HepG2 (cell line): ENCODE data around the gene FAF2. TPM values are rescaled to one million over a fixed set of nuclear protein-coding genes. Genes with fewer than 3 reads are reported as not detected.
A peak's percentile ranks its signal among the peaks of the same experiment; 100 is the strongest.

Source experiments
- ATAC-seq: fragments of 200-7000 bp; cut with Tn5 transposase; 3 replicates; pipeline ENCODE4 v1.9.1; 2020; ENCODE audit warnings: mild to moderate bottlenecking, moderate library complexity
- BruUV-seq: library from RNA; stranded (reverse); fragments of 400-500 nt; replicated peaks from 2 replicates; lab custom pipeline; 2021; lab: Mats Ljungman, UMichigan
- CTCF ChIA-PET: fragments of 300-600 bp; formaldehyde crosslinking; extraction: SDS; loops from one replicate; lab custom pipeline; 2021; ENCODE audit warnings: low total read pairs, inconsistent platforms, low intra/inter-chr PET ratio; lab: Yijun Ruan, JAX
- POLR2A ChIA-PET: fragments of 350-600 bp; sonication (Branson Sonifier 250); formaldehyde crosslinking; loops from one replicate; lab custom pipeline; 2020; ENCODE audit warnings: antibody characterized with exemption, inconsistent platforms; lab: Yijun Ruan, JAX
- DNase-seq: peaks from one replicate; pipeline ENCODE4 v3.0.0-alpha.2; 2015; ENCODE audit warnings: low spot score
- FAIRE-seq: peaks from 3 replicates; lab custom pipeline; 2011; peaks lifted over from hg19 to GRCh38; lab: Jason Lieb, UNC
- H2AFZ ChIP-seq: one replicate; pipeline ENCODE4 v1.6.1; 2011; ENCODE audit warnings: low read length, inconsistent platforms
- H3K27ac ChIP-seq: fragments of 300-600 bp; 3 replicates; pipeline ENCODE4 v1.8.0; 2011; ENCODE audit warnings: mixed run types, mild to moderate bottlenecking, mixed read lengths, low read length, inconsistent platforms; ENCODE audit not compliant: insufficient read depth; ENCODE audit errors: extremely low read length
- H3K27me3 ChIP-seq, 2 experiments: fragments of 200-600 bp in 1 of 2; 2 replicates in 1 of 2; 3 replicates in 1 of 2; pipeline versions ENCODE4 v1.6.0 to v1.8.0; 2011; ENCODE audit warnings: low read length in 2 of 2, mild to moderate bottlenecking in 2 of 2, moderate library complexity in 2 of 2, inconsistent platforms in 1 of 2; ENCODE audit not compliant: insufficient read depth in 2 of 2, control insufficient read depth in 1 of 2
- H3K36me3 ChIP-seq, 2 experiments: fragments of 200-600 bp in 1 of 2; replicated peaks in 1 of 2; 2 replicates in 1 of 2; 3 replicates in 1 of 2; pipeline versions ENCODE4 v1.5.1 to v1.8.0; 2011; ENCODE audit warnings: low read length in 2 of 2, inconsistent platforms in 1 of 2; ENCODE audit not compliant: insufficient read depth in 2 of 2, control insufficient read depth in 1 of 2
- H3K4me1 ChIP-seq: 2 replicates; pipeline ENCODE4 v1.5.1; 2012; ENCODE audit warnings: low read length, inconsistent platforms; ENCODE audit not compliant: insufficient read depth
- H3K4me2 ChIP-seq: 2 replicates; pipeline ENCODE4 v1.6.0; 2011; ENCODE audit warnings: low read depth, low read length, inconsistent platforms
- H3K4me3 ChIP-seq, 3 experiments: fragments of 200-600 bp in 1 of 3; sonication (generic), shearing (Covaris generic) in 1 of 3; replicated peaks in 1 of 3; 2 replicates each; pipeline ENCODE4 v1.5.1; 2011 to 2016; ENCODE audit warnings: low read length in 3 of 3, inconsistent platforms in 2 of 3, low read depth in 2 of 3, mild to moderate bottlenecking in 2 of 3, control low read depth in 1 of 3, mixed read lengths in 1 of 3; ENCODE audit not compliant: insufficient read depth in 1 of 3
- H3K79me2 ChIP-seq: one replicate; pipeline ENCODE4 v1.6.1; 2011; ENCODE audit warnings: low read length, inconsistent platforms; ENCODE audit not compliant: insufficient read depth
- H3K9ac ChIP-seq: 2 replicates; pipeline ENCODE4 v1.6.0; 2011; ENCODE audit warnings: mild to moderate bottlenecking, low read depth, low read length, inconsistent platforms; ENCODE audit not compliant: insufficient read depth
- H3K9me3 ChIP-seq: 2 replicates; pipeline ENCODE4 v1.5.1; 2012; ENCODE audit warnings: mild to moderate bottlenecking, low read length
- H4K20me1 ChIP-seq: 2 replicates; pipeline ENCODE4 v1.6.0; 2011; ENCODE audit warnings: inconsistent platforms, mild to moderate bottlenecking, low read length, moderate library complexity; ENCODE audit not compliant: insufficient read depth
- CBFB ChIP-seq: sonication (generic); formaldehyde crosslinking; IDR thresholded peaks from 2 replicates; pipeline ENCODE4 v1.4.0; 2020; ENCODE audit warnings: missing genetic modification reagents
- DRAP1 ChIP-seq: IDR thresholded peaks from 2 replicates; pipeline ENCODE4 v1.6.1; 2016; ENCODE audit warnings: missing genetic modification reagents, missing compliant biosample characterization
- KDM2A ChIP-seq: sonication (generic); formaldehyde crosslinking; IDR thresholded peaks from 2 replicates; pipeline ENCODE4 v1.4.0; 2020; ENCODE audit warnings: low read depth, missing genetic modification reagents, borderline replicate concordance
- PATZ1 ChIP-seq: sonication (generic); formaldehyde crosslinking; IDR thresholded peaks from 2 replicates; pipeline ENCODE4 v1.4.0; 2020; ENCODE audit warnings: missing genetic modification reagents
- REXO4 ChIP-seq: sonication (generic); formaldehyde crosslinking; IDR thresholded peaks from 2 replicates; pipeline ENCODE4 v1.8.0; 2022; ENCODE audit warnings: missing genetic modification reagents, mild to moderate bottlenecking, borderline replicate concordance
- RFXAP ChIP-seq: sonication (generic); formaldehyde crosslinking; IDR thresholded peaks from 2 replicates; pipeline ENCODE4 v1.4.0; 2020; ENCODE audit warnings: missing genetic modification reagents, borderline replicate concordance
- SP2 ChIP-seq: sonication (generic); formaldehyde crosslinking; IDR thresholded peaks from 2 replicates; pipeline ENCODE4 v1.5.1; 2020; ENCODE audit warnings: mild to moderate bottlenecking, missing genetic modification reagents
- TBP ChIP-seq: sonication (generic); formaldehyde crosslinking; IDR thresholded peaks from 2 replicates; pipeline ENCODE4 v1.5.0; 2020; ENCODE audit warnings: missing genetic modification reagents
- TP53 ChIP-seq: sonication (generic); formaldehyde crosslinking; conservative IDR thresholded peaks from 2 replicates; pipeline ENCODE4 v1.4.0; 2020; ENCODE audit warnings: missing genetic modification reagents
- ZBTB14 ChIP-seq: sonication (generic); formaldehyde crosslinking; IDR thresholded peaks from 2 replicates; pipeline ENCODE4 v1.4.0; 2020; ENCODE audit warnings: missing genetic modification reagents
- ZFP36L1 ChIP-seq: sonication (generic); formaldehyde crosslinking; IDR thresholded peaks from 2 replicates; pipeline ENCODE4 v1.8.0; 2022; ENCODE audit warnings: mild to moderate bottlenecking, missing genetic modification reagents, moderate library complexity
- ZNF124 ChIP-seq: sonication (generic); formaldehyde crosslinking; IDR thresholded peaks from 2 replicates; pipeline ENCODE4 v1.4.0; 2020; ENCODE audit warnings: missing genetic modification reagents
- ZNF629 ChIP-seq: sonication (generic); formaldehyde crosslinking; conservative IDR thresholded peaks from 2 replicates; pipeline ENCODE4 v1.5.0; 2020; ENCODE audit warnings: missing genetic modification reagents
- ZNF768 ChIP-seq: sonication (generic); formaldehyde crosslinking; IDR thresholded peaks from 2 replicates; pipeline ENCODE4 v1.4.0; 2020; ENCODE audit warnings: missing genetic modification reagents
- WGBS: methylation state at CpG from one replicate; pipeline ENCODE4 v1.1.6; 2017; ENCODE audit warnings: low lambda C conversion rate; 5-methylcytosine and 5-hydroxymethylcytosine counted together
- in situ Hi-C: cut with HindIII; loops from 2 replicates; pipeline ENCODE4 v1.10.0; 2017; ENCODE audit warnings: low pct_unique_long_range_greater_than_20kb; ENCODE audit not compliant: extremely low pct_ligation_motif_present
- intact Hi-C: fragments of 100-400 bp; cut with micrococcal nuclease; formaldehyde crosslinking; loops from one replicate; pipeline ENCODE4 v1.10.0; 2022; ENCODE audit not compliant: unreplicated experiment
- polyA plus RNA-seq, 8 experiments: library from polyadenylated mRNA; depleted of rRNA in 3 of 8; stranded (reverse) in 7 of 8; unstranded in 1 of 8; fragments of >200 nt; fragmentation: Illumina TruSeq in 4 of 8; extraction: Trizol in 4 of 8; gene quantifications; 2 replicates each; pipeline versions ENCODE4 v1.2.1 to v1.2.3, GENCODE V29; 2011 to 2016; ENCODE audit warnings: low read depth in 4 of 8, missing spikeins in 1 of 8, mixed read lengths in 1 of 8; ENCODE audit not compliant: insufficient read depth in 1 of 8
- total RNA-seq, 5 experiments: library from RNA; depleted of rRNA; stranded (reverse); fragments of >200 nt; fragmentation: Illumina TruSeq; extraction: Trizol; gene quantifications; 2 replicates each; pipeline ENCODE4 v1.2.3, GENCODE V29; 2016; ENCODE audit warnings: low read depth in 1 of 5
- TF ChIP-seq, protein P1 (sequence below): sonication (generic); formaldehyde crosslinking; IDR thresholded peaks from 2 replicates; pipeline ENCODE4 v1.4.0; 2020; ENCODE audit warnings: missing genetic modification reagents, mild to moderate bottlenecking, borderline replicate concordance
- TF ChIP-seq, protein P2 (sequence below): sonication (generic); formaldehyde crosslinking; IDR thresholded peaks from 2 replicates; pipeline ENCODE4 v1.5.1; 2020; ENCODE audit warnings: mild to moderate bottlenecking, moderate library complexity, missing genetic modification reagents

Gene FAF2
- total and polyA plus RNA-seq, 2 of the 13 experiments (the other 11 are each of a cell fraction or from before 2014, with no cell fraction given) = 27.8 to 34.3 TPM

DNA sequence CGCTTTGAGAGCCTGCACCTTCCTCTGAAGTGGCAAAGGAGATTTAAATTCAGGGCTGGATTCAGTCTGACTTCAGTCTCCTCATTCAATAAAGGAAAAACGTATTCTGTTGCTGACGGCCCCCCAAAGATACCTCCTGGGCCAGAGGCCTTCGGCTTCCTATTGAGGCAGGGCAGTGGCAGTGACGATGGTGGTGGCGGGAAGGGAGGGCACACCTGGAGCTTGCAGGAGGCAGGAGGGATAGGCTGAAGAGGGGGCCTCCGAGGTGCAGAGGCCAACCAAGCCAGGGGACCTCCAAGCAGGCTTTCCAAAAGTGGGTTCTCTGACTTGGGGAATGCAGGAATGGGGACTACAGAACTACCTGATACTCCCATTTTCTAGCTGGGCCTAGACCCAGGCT is 73.1 kb downstream of the FAF2 start:
- H3K9ac ChIP-seq = no peak overlapping the region
- peaks cover 0 to 8% of the 10 kb centered on the region in 2 experiments; a peak in 2 of 5 replicates for H3K27me3 ChIP-seq
- H3K4me2 ChIP-seq = peak overlapping the region; percentile 50; the same call in 1 of the 2 replicates
- H3K27ac ChIP-seq = no peak overlapping the region
- peak; percentile 16 for ATAC-seq
- H3K36me3 ChIP-seq = no peaks in the 10 kb centered on the region
- BruUV-seq = no TSS peak
- no peaks in the 10 kb centered on the region for H3K9me3 ChIP-seq
- intact Hi-C loops = no loop called here
- ChIA-PET CTCF (no interaction called here), POLR2A (interaction anchor here (1.1 to 1.5 kb wide), 2 partner anchors 16 to 126 kb away, joined by 3 read pairs; partner anchors contain the start of genes RNF44 and TSPAN17)
- H4K20me1 ChIP-seq = no peaks in the 10 kb centered on the region
- H3K4me3 ChIP-seq = no peak overlapping the region
- in situ Hi-C loops = no loop called here
- TF ChIP-seq, protein P1, sequence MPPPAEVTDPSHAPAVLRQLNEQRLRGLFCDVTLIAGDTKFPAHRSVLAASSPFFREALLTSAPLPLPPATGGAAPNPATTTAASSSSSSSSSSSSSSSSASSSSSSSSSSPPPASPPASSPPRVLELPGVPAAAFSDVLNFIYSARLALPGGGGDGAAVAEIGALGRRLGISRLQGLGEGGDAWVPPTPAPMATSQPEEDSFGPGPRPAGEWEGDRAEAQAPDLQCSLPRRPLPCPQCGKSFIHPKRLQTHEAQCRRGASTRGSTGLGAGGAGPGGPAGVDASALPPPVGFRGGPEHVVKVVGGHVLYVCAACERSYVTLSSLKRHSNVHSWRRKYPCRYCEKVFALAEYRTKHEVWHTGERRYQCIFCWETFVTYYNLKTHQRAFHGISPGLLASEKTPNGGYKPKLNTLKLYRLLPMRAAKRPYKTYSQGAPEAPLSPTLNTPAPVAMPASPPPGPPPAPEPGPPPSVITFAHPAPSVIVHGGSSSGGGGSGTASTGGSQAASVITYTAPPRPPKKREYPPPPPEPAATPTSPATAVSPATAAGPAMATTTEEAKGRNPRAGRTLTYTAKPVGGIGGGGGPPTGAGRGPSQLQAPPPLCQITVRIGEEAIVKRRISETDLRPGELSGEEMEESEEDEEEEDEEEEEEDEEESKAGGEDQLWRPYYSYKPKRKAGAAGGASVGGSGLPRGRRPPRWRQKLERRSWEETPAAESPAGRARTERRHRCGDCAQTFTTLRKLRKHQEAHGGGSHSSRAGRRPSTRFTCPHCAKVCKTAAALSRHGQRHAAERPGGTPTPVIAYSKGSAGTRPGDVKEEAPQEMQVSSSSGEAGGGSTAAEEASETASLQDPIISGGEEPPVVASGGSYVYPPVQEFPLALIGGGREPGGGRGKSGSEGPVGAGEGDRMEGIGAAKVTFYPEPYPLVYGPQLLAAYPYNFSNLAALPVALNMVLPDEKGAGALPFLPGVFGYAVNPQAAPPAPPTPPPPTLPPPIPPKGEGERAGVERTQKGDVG (CRISPR knock-in tag) = no peak
- TF ChIP-seq PATZ1 = no peak
- no peak for TF ChIP-seq TP53 (CRISPR knock-in tag)
- no peak for TF ChIP-seq ZNF629 (CRISPR knock-in tag)
- no peak for TF ChIP-seq ZBTB14 (CRISPR knock-in tag)
- TF ChIP-seq REXO4 (CRISPR knock-in tag) = no peak
- no peak for TF ChIP-seq TBP (CRISPR knock-in tag)
- TF ChIP-seq ZNF124 = no peak
- no peak for TF ChIP-seq ZFP36L1 (CRISPR knock-in tag)
- no peak for TF ChIP-seq DRAP1 (CRISPR knock-in tag)
- TF ChIP-seq, protein P2, sequence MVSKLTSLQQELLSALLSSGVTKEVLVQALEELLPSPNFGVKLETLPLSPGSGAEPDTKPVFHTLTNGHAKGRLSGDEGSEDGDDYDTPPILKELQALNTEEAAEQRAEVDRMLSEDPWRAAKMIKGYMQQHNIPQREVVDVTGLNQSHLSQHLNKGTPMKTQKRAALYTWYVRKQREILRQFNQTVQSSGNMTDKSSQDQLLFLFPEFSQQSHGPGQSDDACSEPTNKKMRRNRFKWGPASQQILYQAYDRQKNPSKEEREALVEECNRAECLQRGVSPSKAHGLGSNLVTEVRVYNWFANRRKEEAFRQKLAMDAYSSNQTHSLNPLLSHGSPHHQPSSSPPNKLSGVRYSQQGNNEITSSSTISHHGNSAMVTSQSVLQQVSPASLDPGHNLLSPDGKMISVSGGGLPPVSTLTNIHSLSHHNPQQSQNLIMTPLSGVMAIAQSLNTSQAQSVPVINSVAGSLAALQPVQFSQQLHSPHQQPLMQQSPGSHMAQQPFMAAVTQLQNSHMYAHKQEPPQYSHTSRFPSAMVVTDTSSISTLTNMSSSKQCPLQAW (CRISPR knock-in tag) = no peak
- TF ChIP-seq ZNF768 (CRISPR knock-in tag) = no peak
- no peak for TF ChIP-seq KDM2A (CRISPR knock-in tag)
- TF ChIP-seq RFXAP (CRISPR knock-in tag) = no peak
- TF ChIP-seq CBFB = no peak
- no peak for TF ChIP-seq SP2 (CRISPR knock-in tag)
- no peak for DNase-seq
- FAIRE-seq = no peak
- peaks cover 29% of the 10 kb centered on the region for H3K4me1 ChIP-seq
- 48% methylated on average over 7 of the region's 7 CpGs for WGBS
- H2AFZ ChIP-seq = no peak overlapping the region
- H3K79me2 ChIP-seq = no peaks in the 10 kb centered on the region
